CD4-positive, alpha-beta T cell (primary cell): ENCODE data around the gene EGFR. TPM values are rescaled to one million over a fixed set of nuclear protein-coding genes. Genes with fewer than 3 reads are reported as not detected.

Experiments
- ATAC-seq: fragments of 200-7000 bp; cut with Tn5 transposase; one replicate; pipeline ENCODE4 v1.10.0; 2022; ENCODE audit warnings: mild to moderate bottlenecking; ENCODE audit not compliant: poor library complexity
- CTCF ChIA-PET: fragments of 350-600 bp; sonication (Branson Sonifier 250); formaldehyde crosslinking; loops from one replicate; lab custom pipeline; 2021; ENCODE audit warnings: antibody characterized with exemption, inconsistent platforms; lab: Charles Lee
- POLR2A ChIA-PET: fragments of 350-600 bp; sonication (Branson Sonifier 250); formaldehyde crosslinking; loops from one replicate; lab custom pipeline; 2021; ENCODE audit warnings: antibody characterized with exemption, inconsistent platforms; lab: Charles Lee
- DNase-seq, 14 experiments: peaks; one replicate each; pipeline ENCODE4 v3.0.0-alpha.2; 2013 to 2020; ENCODE audit warnings: mixed read lengths in 2 of 14
- H3K27ac ChIP-seq, 2 donors: one replicate each; pipeline versions ENCODE4 v1.5.1 to v1.7.0; 2013; ENCODE audit warnings: low read length in 2 of 2, low read depth in 1 of 2, mild to moderate bottlenecking in 1 of 2
- H3K27me3 ChIP-seq, 2 experiments: 1 replicate in 1 of 2; 2 replicates in 1 of 2; pipeline versions ENCODE4 v1.6.1 to v1.7.0; 2013; ENCODE audit warnings: low read length in 2 of 2, control low read depth in 1 of 2, mild to moderate bottlenecking in 1 of 2, moderate library complexity in 1 of 2; ENCODE audit not compliant: insufficient read depth in 2 of 2, control insufficient read depth in 1 of 2
- H3K36me3 ChIP-seq: one replicate; pipeline ENCODE4 v1.6.1; 2013; ENCODE audit warnings: low read length, control low read depth; ENCODE audit not compliant: insufficient read depth
- H3K4me1 ChIP-seq: one replicate; pipeline ENCODE4 v1.6.1; 2013; ENCODE audit warnings: low read length, control low read depth; ENCODE audit not compliant: insufficient read depth
- H3K4me3 ChIP-seq: one replicate; pipeline ENCODE4 v1.5.1; 2013; ENCODE audit warnings: mild to moderate bottlenecking, low read length, moderate library complexity
- H3K9me3 ChIP-seq, 2 experiments: 1 replicate in 1 of 2; 2 replicates in 1 of 2; pipeline versions ENCODE4 v1.6.1 to v1.7.0; 2013; ENCODE audit warnings: low read length in 2 of 2, mild to moderate bottlenecking in 2 of 2, control low read depth in 1 of 2, moderate library complexity in 1 of 2; ENCODE audit not compliant: control insufficient read depth in 1 of 2, insufficient read depth in 1 of 2
- H3K27ac Mint-ChIP-seq: one replicate; pipeline ENCODE4 v1.8.0; 2020; ENCODE audit warnings: mixed read lengths
- H3K27me3 Mint-ChIP-seq: one replicate; pipeline ENCODE4 v1.8.0; 2021; ENCODE audit warnings: mixed read lengths
- H3K36me3 Mint-ChIP-seq: one replicate; pipeline ENCODE4 v1.8.0; 2021; ENCODE audit warnings: low read depth, mixed read lengths
- H3K4me1 Mint-ChIP-seq: one replicate; pipeline ENCODE4 v1.8.0; 2021; ENCODE audit warnings: low read depth, mixed read lengths
- H3K4me3 Mint-ChIP-seq: one replicate; pipeline ENCODE4 v1.8.0; 2020; ENCODE audit warnings: mild to moderate bottlenecking, mixed read lengths
- H3K9me3 Mint-ChIP-seq: one replicate; pipeline ENCODE4 v1.8.0; 2020; ENCODE audit warnings: mixed read lengths
- intact Hi-C, 2 experiments: fragments of 100-400 bp; cut with DNase I in 1 of 2; cut with micrococcal nuclease in 1 of 2; formaldehyde crosslinking; loops; one replicate each; pipeline versions ENCODE4 v1.15.1 to v1.9.0; 2023 to 2025; cut with DNase I, micrococcal nuclease
- total RNA-seq, 174 experiments: library from RNA in 2 of 174; stranded (reverse) in 2 of 174; gene quantifications; one replicate each; pipeline ENCODE4 v1.2.3 and lab custom pipeline; 2021 to 2026
- TF ChIP-seq, protein P1 (sequence below): fragments of 200-600 bp; IDR thresholded peaks from one replicate; pipeline ENCODE4 v1.8.0; 2022; ENCODE audit warnings: antibody characterized with exemption, mild to moderate bottlenecking

EGFR gene
- total RNA-seq, 2 experiments from 2014 or later: not detected

DNA sequence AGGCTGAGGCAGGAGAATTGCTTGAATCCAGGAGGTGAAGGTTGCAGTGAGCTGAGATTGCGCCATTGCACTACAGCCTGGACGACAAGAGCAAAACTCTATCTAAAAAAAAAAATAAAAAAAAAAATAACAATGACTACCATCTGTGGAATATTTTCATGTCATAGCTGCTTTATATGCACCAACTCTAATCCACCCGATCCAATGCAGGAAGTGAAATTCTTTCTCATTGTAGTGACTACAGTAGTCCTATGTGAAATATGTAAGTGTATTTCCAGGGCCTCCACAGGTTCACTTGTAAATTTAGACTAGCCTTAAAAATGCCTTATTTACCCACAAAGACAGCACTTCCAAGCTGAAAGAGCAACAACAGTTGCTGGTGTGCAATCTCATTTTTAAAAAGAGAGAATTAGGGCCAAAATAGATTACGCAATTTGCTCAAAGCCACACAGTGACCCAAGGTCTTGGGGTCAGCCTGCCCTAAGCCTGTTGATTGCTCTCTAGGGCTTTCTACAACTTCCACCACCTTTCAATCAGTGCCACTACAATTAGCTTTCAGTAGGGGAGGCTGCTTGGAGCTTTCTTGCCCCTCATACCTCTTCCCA, 25.8 kb upstream of the EGFR start:
- TF ChIP-seq, protein P1, sequence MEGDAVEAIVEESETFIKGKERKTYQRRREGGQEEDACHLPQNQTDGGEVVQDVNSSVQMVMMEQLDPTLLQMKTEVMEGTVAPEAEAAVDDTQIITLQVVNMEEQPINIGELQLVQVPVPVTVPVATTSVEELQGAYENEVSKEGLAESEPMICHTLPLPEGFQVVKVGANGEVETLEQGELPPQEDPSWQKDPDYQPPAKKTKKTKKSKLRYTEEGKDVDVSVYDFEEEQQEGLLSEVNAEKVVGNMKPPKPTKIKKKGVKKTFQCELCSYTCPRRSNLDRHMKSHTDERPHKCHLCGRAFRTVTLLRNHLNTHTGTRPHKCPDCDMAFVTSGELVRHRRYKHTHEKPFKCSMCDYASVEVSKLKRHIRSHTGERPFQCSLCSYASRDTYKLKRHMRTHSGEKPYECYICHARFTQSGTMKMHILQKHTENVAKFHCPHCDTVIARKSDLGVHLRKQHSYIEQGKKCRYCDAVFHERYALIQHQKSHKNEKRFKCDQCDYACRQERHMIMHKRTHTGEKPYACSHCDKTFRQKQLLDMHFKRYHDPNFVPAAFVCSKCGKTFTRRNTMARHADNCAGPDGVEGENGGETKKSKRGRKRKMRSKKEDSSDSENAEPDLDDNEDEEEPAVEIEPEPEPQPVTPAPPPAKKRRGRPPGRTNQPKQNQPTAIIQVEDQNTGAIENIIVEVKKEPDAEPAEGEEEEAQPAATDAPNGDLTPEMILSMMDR: no peak
- Mint-ChIP-seq H3K4me1 (peaks cover 17% of the 10 kb centered on the region), H3K27me3 (peaks cover 11% of the 10 kb centered on the region), H3K27ac (no peak overlapping the region), H3K36me3 (no peaks in the 10 kb centered on the region), H3K9me3 (peaks cover 2% of the 10 kb centered on the region), H3K4me3 (no peak overlapping the region)
- Histone ChIP-seq H3K36me3 (no peaks in the 10 kb centered on the region), H3K27ac (no peak overlapping the region), H3K27me3 (no peaks in the 10 kb centered on the region), H3K4me3 (no peak overlapping the region), H3K9me3 (peaks cover 0 to 3% of the 10 kb centered on the region in 2 experiments), H3K4me1 (peaks cover 2% of the 10 kb centered on the region)
- intact Hi-C loops: no loop called here
- ATAC-seq (no peak), DNase-seq (no peak)
- ChIA-PET POLR2A (no interaction called here), CTCF (no interaction called here)

DNA sequence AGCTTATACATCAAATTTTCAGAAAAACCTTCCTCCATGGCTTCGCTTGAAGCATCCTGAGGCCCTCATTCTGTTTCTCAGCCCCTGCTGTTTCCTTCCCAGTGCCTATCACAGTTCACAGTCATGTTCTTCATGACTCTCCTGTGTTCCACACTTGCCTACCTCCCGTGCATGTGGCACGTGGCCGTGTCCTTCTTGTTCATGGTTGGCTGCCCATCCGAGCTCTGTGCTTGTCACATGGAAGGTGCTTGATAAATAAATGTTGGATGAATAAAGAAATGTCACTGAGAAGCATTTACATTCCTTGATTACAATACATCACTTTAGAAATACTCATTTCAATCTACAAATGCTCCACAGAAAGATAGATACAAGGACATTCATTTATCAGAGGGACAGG, 23.7 kb upstream of the EGFR start:
- H3K9me3 ChIP-seq: peaks cover 0 to 3% of the 10 kb centered on the region in 2 experiments
- POLR2A ChIA-PET: no interaction called here
- no peak overlapping the region for H3K27ac ChIP-seq
- Mint-ChIP-seq H3K4me1 (peaks cover 17% of the 10 kb centered on the region), H3K4me3 (no peak overlapping the region), H3K36me3 (no peaks in the 10 kb centered on the region), H3K9me3 (peaks cover 2% of the 10 kb centered on the region), H3K27ac (no peak overlapping the region), H3K27me3 (peaks cover 9% of the 10 kb centered on the region)
- TF ChIP-seq, protein P1: no peak
- no peak for ATAC-seq
- CTCF ChIA-PET: no interaction called here
- peaks cover 2% of the 10 kb centered on the region for H3K4me1 ChIP-seq
- intact Hi-C loops: no loop called here
- H3K4me3 ChIP-seq: no peak overlapping the region
- H3K27me3 ChIP-seq: no peaks in the 10 kb centered on the region
- H3K36me3 ChIP-seq: no peaks in the 10 kb centered on the region
- DNase-seq: no peak

DNA sequence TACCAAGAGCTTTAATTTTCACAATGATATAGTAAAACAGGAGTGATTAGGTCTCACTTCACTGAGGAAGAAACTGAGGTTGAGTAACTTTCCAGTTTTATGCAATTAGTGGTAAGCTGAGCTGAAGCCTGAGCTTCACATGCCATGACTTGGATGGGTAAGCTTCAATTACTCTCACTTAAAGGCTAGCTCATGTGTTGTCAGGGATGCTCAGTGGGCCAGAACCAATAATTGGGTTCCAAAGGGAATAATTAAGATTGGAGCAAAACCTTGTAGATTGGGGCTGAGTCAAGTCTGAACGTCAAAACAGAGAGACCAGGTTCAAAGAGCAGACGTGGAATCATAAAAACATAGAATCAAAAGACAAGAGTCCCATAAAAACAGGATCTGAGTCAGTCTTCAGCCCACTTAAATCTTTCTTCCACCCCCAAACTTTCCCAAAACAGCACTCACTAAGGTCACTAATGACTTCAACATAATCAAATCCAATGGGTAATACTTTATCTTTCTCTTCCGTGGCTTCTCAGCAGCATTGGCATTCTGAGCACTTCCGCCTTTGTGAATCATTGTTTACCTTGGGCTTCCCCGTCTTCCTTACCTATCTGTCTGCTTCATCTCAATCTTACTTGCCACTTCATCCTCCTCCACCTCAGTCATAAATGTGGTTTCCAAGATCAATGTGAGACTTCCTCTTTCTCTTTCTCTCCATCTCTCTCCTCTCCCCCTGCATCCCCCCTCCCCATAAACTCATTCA, 23.0 kb upstream of the EGFR start:
- no peak overlapping the region for H3K4me3 Mint-ChIP-seq
- Histone ChIP-seq H3K4me3 (no peak overlapping the region), H3K27ac (no peak overlapping the region), H3K36me3 (no peaks in the 10 kb centered on the region), H3K4me1 (peaks cover 2% of the 10 kb centered on the region), H3K27me3 (no peaks in the 10 kb centered on the region), H3K9me3 (peaks cover 0 to 3% of the 10 kb centered on the region in 2 experiments)
- peaks cover 17% of the 10 kb centered on the region for H3K4me1 Mint-ChIP-seq
- H3K27me3 Mint-ChIP-seq: peaks cover 7% of the 10 kb centered on the region
- DNase-seq: peak in 3 of 14 experiments; percentile 30 to 48 (median 31)
- H3K36me3 Mint-ChIP-seq: no peaks in the 10 kb centered on the region
- ChIA-PET POLR2A (interaction anchor here (0.7 kb wide), 1 partner anchor 549 kb away, joined by 4 read pairs; no protein-coding TSS in a partner anchor), CTCF (no interaction called here)
- H3K27ac Mint-ChIP-seq: peak overlapping the region; percentile 2
- ATAC-seq: peak; percentile 54
- intact Hi-C loops: no loop called here
- TF ChIP-seq, protein P1: no peak
- peaks cover 2% of the 10 kb centered on the region for H3K9me3 Mint-ChIP-seq
